ENCODE measurements around the gene SSC4D. TPM values are rescaled to one million over a fixed set of nuclear protein-coding genes. Genes with fewer than 3 reads are reported as not detected.
"Not testable (repeated sequence)": the region's sequence is repeated elsewhere in the genome, so short reads cannot be mapped to it uniquely, and the experiment has no call there.

Gene SSC4D
- 10 to 100 TPM in 1 of 4 donors, 1 to 10 TPM in 3; 2.1 to 14.6 (median 3.4) TPM for total RNA-seq

GRCh38 chr7:76409537-76409936 is at the start of gene SSC4D:
SSC4D (minus strand) TSS chr7:76409697; CDS start chr7:76404439, 5,258 bp downstream.
- no peak for DNase-seq (ENCODE audit: low spot score)
- TF ChIP-seq CTCF (IDR thresholded peaks at IDR 0.05), result no peak
- peak; percentile 45 for ATAC-seq (ENCODE audit: low FRiP score)

- not testable (repeated sequence) for ATAC-seq (ENCODE audit: low FRiP score); DNase-seq (ENCODE audit: low spot score)
Measured at GRCh38 chr7:76458504-76458903, 49.0 kb upstream of the SSC4D start.

- not testable (repeated sequence) for ATAC-seq (ENCODE audit: low FRiP score); DNase-seq (ENCODE audit: low spot score)
Measured at GRCh38 chr7:76457017-76457416, 47.5 kb upstream of the SSC4D start.

- DNase-seq (ENCODE audit: low spot score), result not testable (repeated sequence)
- ATAC-seq (ENCODE audit: low FRiP score), result peak; percentile 78
Measured at GRCh38 chr7:76445577-76446008, 36.1 kb upstream of the SSC4D start.

GRCh38 chr7:76443846-76444245 is 34.3 kb upstream of the SSC4D start:
- ATAC-seq (ENCODE audit: low FRiP score); DNase-seq (ENCODE audit: low spot score): not testable (repeated sequence)

- not testable (repeated sequence) for DNase-seq (ENCODE audit: low spot score)
Measured at GRCh38 chr7:76442664-76443446, 33.4 kb upstream of the SSC4D start.

GRCh38 chr7:76441792-76442191 is 32.3 kb upstream of the SSC4D start:
- not testable (repeated sequence) for DNase-seq (ENCODE audit: low spot score); ATAC-seq (ENCODE audit: low FRiP score)

More at GRCh38 chr7:76442664-76443446, 33.4 kb upstream of the SSC4D start:
- ATAC-seq (ENCODE audit: low FRiP score), result not testable (repeated sequence)

GRCh38 chr7:76440404-76440803 is 30.9 kb upstream of the SSC4D start:
- not testable (repeated sequence) for ATAC-seq (ENCODE audit: low FRiP score); DNase-seq (ENCODE audit: low spot score)

GRCh38 chr7:76439120-76439888 is 29.8 kb upstream of the SSC4D start:
- ATAC-seq (ENCODE audit: low FRiP score), result peak; percentile 70
- not testable (repeated sequence) for DNase-seq (ENCODE audit: low spot score)

- peak; percentile 51 for DNase-seq (ENCODE audit: low spot score)
- ATAC-seq (ENCODE audit: low FRiP score), result peak; percentile 78
Measured at GRCh38 chr7:76437873-76438272, 28.4 kb upstream of the SSC4D start.

- no peak for TF ChIP-seq CTCF (IDR thresholded peaks at IDR 0.05)
- DNase-seq (ENCODE audit: low spot score), result no peak
- no peak for ATAC-seq (ENCODE audit: low FRiP score)
Measured at GRCh38 chr7:76430836-76431235, 21.3 kb upstream of the SSC4D start.

GRCh38 chr7:76430211-76430610 is 20.7 kb upstream of the SSC4D start:
- TF ChIP-seq CTCF (IDR thresholded peaks at IDR 0.05), result no peak
- no peak for DNase-seq (ENCODE audit: low spot score)
- no peak for ATAC-seq (ENCODE audit: low FRiP score)
